B cell (primary cell): ENCODE data around the gene CERS1. TPM values are rescaled to one million over a fixed set of nuclear protein-coding genes. Genes with fewer than 3 reads are reported as not detected.

Experiments used
- ATAC-seq: fragments of 200-7000 bp; cut with Tn5 transposase; one replicate; pipeline ENCODE4 v1.10.0; 2021; ENCODE audit warnings: low read depth, mild to moderate bottlenecking, moderate number of reproducible peaks, moderate library complexity
- CTCF ChIA-PET: fragments of 350-600 bp; sonication (Branson Sonifier 250); formaldehyde crosslinking; loops from one replicate; lab custom pipeline; 2021; ENCODE audit warnings: antibody characterized with exemption, inconsistent platforms; lab: Charles Lee
- POLR2A ChIA-PET: fragments of 350-600 bp; sonication (Branson Sonifier 250); formaldehyde crosslinking; loops from one replicate; lab custom pipeline; 2021; ENCODE audit warnings: antibody characterized with exemption; lab: Charles Lee
- DNase-seq: peaks from one replicate; pipeline ENCODE4 v3.0.0; 2013
- H2AFZ ChIP-seq: 2 replicates; pipeline ENCODE4 v1.6.1; 2012; ENCODE audit warnings: mild to moderate bottlenecking, low read depth, low read length; ENCODE audit not compliant: insufficient read depth, poor library complexity, severe bottlenecking
- H3K27ac ChIP-seq, 2 donors: 1 replicate in 1 of 2; 2 replicates in 1 of 2; pipeline ENCODE4 v1.5.1; 2012 to 2013; ENCODE audit warnings: low read length in 2 of 2, mild to moderate bottlenecking in 2 of 2, moderate library complexity in 1 of 2
- H3K27me3 ChIP-seq, 4 experiments: fragments of 200-600 bp in 1 of 4; sonication (generic) in 1 of 4; replicated peaks in 1 of 4; 1 replicate in 2 of 4; 2 replicates in 2 of 4; pipeline versions ENCODE4 v1.6.1 to v1.7.0; 2013 to 2016; ENCODE audit warnings: low read length in 3 of 4, mild to moderate bottlenecking in 2 of 4, mixed read lengths in 1 of 4, moderate library complexity in 1 of 4; ENCODE audit not compliant: insufficient read depth in 4 of 4, control insufficient read depth in 3 of 4; ENCODE audit errors: control extremely low read depth in 1 of 4
- H3K36me3 ChIP-seq, 2 experiments: replicated peaks in 1 of 2; 1 replicate in 1 of 2; 2 replicates in 1 of 2; pipeline versions ENCODE4 v1.6.1 to v1.7.1; 2013; ENCODE audit warnings: low read length in 1 of 2; ENCODE audit not compliant: insufficient read depth in 2 of 2, control insufficient read depth in 1 of 2; ENCODE audit errors: control extremely low read depth in 1 of 2, extremely low read depth in 1 of 2
- H3K4me1 ChIP-seq, 2 donors: fragments of 200-600 bp in 1 of 2; sonication (generic) in 1 of 2; 1 replicate in 1 of 2; 2 replicates in 1 of 2; pipeline versions ENCODE4 v1.5.1 to v1.6.1; 2013 to 2017; ENCODE audit warnings: low read length in 2 of 2; ENCODE audit not compliant: control insufficient read depth in 2 of 2, insufficient read depth in 2 of 2
- H3K4me2 ChIP-seq: replicated peaks from 2 replicates; pipeline ENCODE3; 2012; ENCODE audit warnings: mild to moderate bottlenecking, low read depth, low read length; ENCODE audit not compliant: poor library complexity, severe bottlenecking
- H3K4me3 ChIP-seq, 5 experiments: fragments of 200-600 bp in 1 of 5; sonication (generic) in 1 of 5; 1 replicate in 3 of 5; 2 replicates in 2 of 5; pipeline versions ENCODE4 v1.5.1 to v1.7.0; 2011 to 2016; ENCODE audit warnings: low read length in 4 of 5, mild to moderate bottlenecking in 4 of 5, low read depth in 2 of 5, control low read depth in 1 of 5, moderate library complexity in 1 of 5; ENCODE audit not compliant: insufficient read depth in 1 of 5; ENCODE audit errors: control extremely low read depth in 1 of 5, extremely low read depth in 1 of 5
- H3K79me2 ChIP-seq: fragments of 200-600 bp; sonication (generic); one replicate; pipeline ENCODE4 v1.6.0; 2016; ENCODE audit warnings: low read length; ENCODE audit not compliant: control insufficient read depth, insufficient read depth
- H3K9ac ChIP-seq: fragments of 200-600 bp; sonication (generic); 2 replicates; pipeline ENCODE4 v1.6.1; 2017; ENCODE audit warnings: mild to moderate bottlenecking, low read length, moderate library complexity
- H3K9me3 ChIP-seq, 3 donors: one replicate each; pipeline versions ENCODE4 v1.6.1 to v1.7.1; 2013; ENCODE audit warnings: low read length in 2 of 3; ENCODE audit not compliant: control insufficient read depth in 2 of 3, insufficient read depth in 1 of 3; ENCODE audit errors: control extremely low read depth in 1 of 3
- H4K20me1 ChIP-seq: 2 replicates; pipeline ENCODE4 v1.6.0; 2012; ENCODE audit warnings: mild to moderate bottlenecking, low read length; ENCODE audit not compliant: insufficient read depth, control insufficient read depth, poor library complexity, severe bottlenecking
- H3K27ac Mint-ChIP-seq: one replicate; pipeline ENCODE4 v1.8.0; 2021; ENCODE audit warnings: mixed read lengths
- H3K27me3 Mint-ChIP-seq: one replicate; pipeline ENCODE4 v1.8.0; 2021; ENCODE audit warnings: mixed read lengths
- H3K4me1 Mint-ChIP-seq: one replicate; pipeline ENCODE4 v1.8.0; 2021; ENCODE audit warnings: mixed read lengths
- H3K4me3 Mint-ChIP-seq: one replicate; pipeline ENCODE4 v1.8.0; 2021; ENCODE audit warnings: mixed read lengths
- H3K9me3 Mint-ChIP-seq: one replicate; pipeline ENCODE4 v1.8.0; 2022; ENCODE audit warnings: mixed read lengths; ENCODE audit not compliant: insufficient read depth
- CTCF ChIP-seq: fragments of 200-600 bp; IDR thresholded peaks from one replicate; pipeline ENCODE4 v1.8.0; 2022; ENCODE audit warnings: antibody characterized with exemption, mild to moderate bottlenecking
- EZH2 ChIP-seq: IDR thresholded peaks from 2 replicates; pipeline ENCODE4 v1.6.1; 2012; ENCODE audit warnings: borderline replicate concordance, low read depth, mild to moderate bottlenecking, moderate library complexity, low read length; ENCODE audit not compliant: insufficient read depth, poor library complexity, severe bottlenecking
- WGBS: methylation state at CpG from one replicate; pipeline ENCODE4 v1.1.5; 2013; ENCODE audit warnings: missing lambda C conversion rate; ENCODE audit not compliant: insufficient coverage; 5-methylcytosine and 5-hydroxymethylcytosine counted together
- intact Hi-C: fragments of 100-400 bp; cut with micrococcal nuclease; formaldehyde crosslinking; loops from one replicate; pipeline ENCODE4 v1.10.0; 2022
- polyA plus RNA-seq: library from polyadenylated mRNA; depleted of rRNA; stranded (reverse); fragments of >200 nt; gene quantifications from 2 replicates; pipeline ENCODE4 v1.2.3, GENCODE V29; 2012
- total RNA-seq, 2 donors: library from RNA; stranded (reverse); fragments of 120-200 nt in 1 of 2; gene quantifications; 1 replicate in 1 of 2; 2 replicates in 1 of 2; pipeline versions ENCODE4 v1.2.3 to v1.2.4, GENCODE V29; 2013 to 2022

The CERS1 gene
- total and polyA plus RNA-seq, 2 donors (not counting 1 experiment from before 2014, with no cell fraction given): not detected

GRCh38 chr19:18851673-18852325 is 44.2 kb downstream of the CERS1 start:
- Mint-ChIP-seq H3K4me1 (peaks cover 34% of the 10 kb centered on the region), H3K27ac (no peak overlapping the region), H3K27me3 (no peaks in the 10 kb centered on the region), H3K9me3 (no peaks in the 10 kb centered on the region), H3K4me3 (no peak overlapping the region)
- H3K27ac ChIP-seq: no peak overlapping the region
- H3K4me3 ChIP-seq: no peak overlapping the region
- CTCF ChIA-PET: interaction anchor here (1.0 to 1.1 kb wide), 2 partner anchors 257 to 332 kb away, joined by 3 read pairs; no protein-coding TSS in a partner anchor
- H4K20me1 ChIP-seq: peaks cover 87% of the 10 kb centered on the region
- ATAC-seq (no peak), DNase-seq (no peak)
- H3K4me1 ChIP-seq: peaks cover 21 to 38% of the 10 kb centered on the region in 2 donors
- no peak overlapping the region for H3K9ac ChIP-seq
- WGBS: 97% methylated on average over 29 of the region's 31 CpGs
- no peak overlapping the region for H3K4me2 ChIP-seq
- H3K9me3 ChIP-seq: no peaks in the 10 kb centered on the region
- no peak overlapping the region for H2AFZ ChIP-seq
- intact Hi-C loops: no loop called here
- POLR2A ChIA-PET: no interaction called here
- no peak for TF ChIP-seq CTCF
- H3K36me3 ChIP-seq: peaks cover 0 to 88% of the 10 kb centered on the region in 2 experiments
- H3K79me2 ChIP-seq: peaks cover 59% of the 10 kb centered on the region
- H3K27me3 ChIP-seq: no peaks in the 10 kb centered on the region

DNA sequence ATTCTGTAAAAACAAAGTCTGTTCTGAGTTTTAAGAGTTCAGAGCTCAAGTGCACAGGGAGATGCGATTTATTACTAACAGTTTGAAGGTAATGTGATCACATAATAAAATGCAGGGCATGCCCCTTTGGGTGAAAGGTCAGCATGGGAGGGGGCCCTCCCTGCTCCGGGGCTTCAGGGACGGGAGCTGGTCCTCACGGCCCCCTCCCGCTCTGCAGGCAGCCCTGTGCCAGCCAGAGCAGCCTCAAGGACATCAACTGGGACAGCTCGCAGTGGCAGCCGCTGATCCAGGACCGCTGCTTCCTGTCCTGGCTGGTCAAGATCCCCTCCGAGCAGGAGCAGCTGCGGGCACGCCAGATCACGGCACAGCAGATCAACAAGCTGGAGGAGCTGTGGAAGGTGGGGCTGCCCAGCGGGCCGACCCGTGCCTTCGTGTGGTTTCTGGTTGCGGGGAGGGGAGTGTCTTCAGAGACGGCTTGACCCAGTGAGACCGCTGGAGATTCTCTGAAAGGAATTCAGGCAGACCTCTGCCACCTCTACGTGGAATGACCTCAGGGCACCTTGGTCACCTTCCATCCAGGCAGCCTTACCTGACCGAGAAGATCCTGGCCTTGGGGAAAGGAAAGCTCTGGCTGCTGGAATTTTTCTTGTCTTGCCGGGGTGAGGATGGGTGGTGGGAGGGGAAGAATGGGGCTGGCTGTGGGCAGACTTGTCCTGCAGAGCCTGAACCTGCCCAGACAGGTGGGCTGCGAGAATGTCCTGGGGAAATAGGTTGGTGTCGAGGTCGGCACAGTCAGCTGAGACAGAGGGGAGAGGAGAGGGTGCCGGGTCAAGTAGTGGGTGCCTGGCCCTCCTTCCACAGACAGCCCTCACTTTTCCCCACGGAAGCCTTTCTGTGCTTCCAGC is 45.2 kb downstream of the CERS1 start:
- Histone ChIP-seq H3K79me2 (peaks cover 69% of the 10 kb centered on the region), H3K4me1 (peaks cover 21 to 39% of the 10 kb centered on the region in 2 donors), H3K9me3 (no peaks in the 10 kb centered on the region), H3K9ac (no peak overlapping the region), H3K27ac (no peak overlapping the region), H3K4me3 (no peak overlapping the region), H3K36me3 (peaks cover 0 to 79% of the 10 kb centered on the region in 2 experiments), H4K20me1 (peaks cover 87% of the 10 kb centered on the region), H2AFZ (no peak overlapping the region), H3K4me2 (no peak overlapping the region), H3K27me3 (no peaks in the 10 kb centered on the region)
- H3K4me3 Mint-ChIP-seq: no peak overlapping the region
- ATAC-seq (no peak), DNase-seq (no peak)
- no peaks in the 10 kb centered on the region for H3K27me3 Mint-ChIP-seq
- 98% methylated on average over 24 of the region's 27 CpGs for WGBS
- no peak overlapping the region for H3K27ac Mint-ChIP-seq
- TF ChIP-seq CTCF (no peak), EZH2 (no peak)
- ChIA-PET CTCF (interaction anchor here (1.1 to 1.3 kb wide), 3 partner anchors 257 to 331 kb away, joined by 3 to 5 read pairs (median 3); no protein-coding TSS in a partner anchor), POLR2A (interaction anchor here (0.8 kb wide), 1 partner anchor 237 kb away, joined by 3 read pairs; no protein-coding TSS in a partner anchor)
- intact Hi-C loops: no loop called here
- H3K9me3 Mint-ChIP-seq: no peaks in the 10 kb centered on the region
- H3K4me1 Mint-ChIP-seq: peaks cover 42% of the 10 kb centered on the region
